G401 (cell line): ENCODE results near the gene TTLL9. TPM values are rescaled to one million over a fixed set of nuclear protein-coding genes. Genes with fewer than 3 reads are reported as not detected.
A peak's percentile ranks its signal among the peaks of the same experiment; 100 is the strongest.
"Not testable (repeated sequence)": the region's sequence is repeated elsewhere in the genome, so short reads cannot be mapped to it uniquely, and the experiment has no call there.

Source experiments
- DNase-seq: peaks from one replicate; pipeline ENCODE4 v3.0.0-alpha.2; 2015; ENCODE audit warnings: low spot score
- in situ Hi-C: cut with HindIII; loops from 2 replicates; pipeline ENCODE4 v1.10.0; 2016; ENCODE audit warnings: low sequenced_read_pairs, mixed read lengths
- total RNA-seq: library from RNA; depleted of rRNA; stranded (reverse); fragments of >200 nt; shearing (Covaris generic); gene quantifications from 2 replicates; pipeline ENCODE4 v1.2.3, GENCODE V29; 2014; rRNA removed

Gene TTLL9, protein sequence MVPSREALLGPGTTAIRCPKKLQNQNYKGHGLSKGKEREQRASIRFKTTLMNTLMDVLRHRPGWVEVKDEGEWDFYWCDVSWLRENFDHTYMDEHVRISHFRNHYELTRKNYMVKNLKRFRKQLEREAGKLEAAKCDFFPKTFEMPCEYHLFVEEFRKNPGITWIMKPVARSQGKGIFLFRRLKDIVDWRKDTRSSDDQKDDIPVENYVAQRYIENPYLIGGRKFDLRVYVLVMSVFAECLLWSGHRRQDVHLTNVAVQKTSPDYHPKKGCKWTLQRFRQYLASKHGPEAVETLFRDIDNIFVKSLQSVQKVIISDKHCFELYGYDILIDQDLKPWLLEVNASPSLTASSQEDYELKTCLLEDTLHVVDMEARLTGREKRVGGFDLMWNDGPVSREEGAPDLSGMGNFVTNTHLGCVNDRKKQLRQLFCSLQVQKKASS
- total RNA-seq: 2.0 TPM in 1 of 2 replicates, not detected in the other

DNA sequence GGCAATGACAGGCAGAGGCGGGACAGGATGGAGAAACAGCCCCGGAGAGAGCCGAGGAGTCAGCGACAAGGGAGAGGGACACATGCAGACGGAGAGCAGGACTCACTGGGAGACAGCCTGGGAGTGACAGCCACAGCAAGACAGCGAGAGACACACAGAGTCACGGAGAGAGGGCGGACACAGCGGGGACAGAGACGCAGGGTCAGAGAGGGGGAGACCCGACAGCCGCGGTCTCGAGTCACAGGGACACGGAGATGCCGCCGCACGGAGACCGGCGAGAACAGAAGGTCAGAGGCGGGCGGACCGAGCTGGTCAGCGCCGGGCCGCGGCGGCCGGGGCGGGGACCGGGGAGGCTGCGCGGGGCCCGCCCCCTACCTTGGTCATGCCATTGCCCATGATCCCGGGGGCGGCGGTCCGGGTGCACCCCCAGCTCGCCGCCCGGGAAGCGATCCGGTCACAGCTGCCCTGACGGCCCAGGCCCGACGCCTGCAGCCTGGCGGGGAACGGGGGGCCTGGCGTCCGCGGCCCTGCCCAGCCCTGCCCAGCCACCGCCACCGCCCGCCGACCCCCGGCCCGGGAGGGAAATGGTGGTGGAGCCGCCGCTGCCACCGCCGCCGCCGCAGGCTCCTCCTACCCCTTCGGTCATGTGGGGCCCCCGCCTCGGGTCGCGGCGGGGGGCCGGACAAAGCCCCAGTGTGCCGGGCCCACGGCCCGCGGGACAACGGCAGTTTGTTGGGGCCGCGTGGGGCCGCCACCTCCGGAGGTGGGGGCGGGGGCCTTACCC lies at the start of gene TTLL9, which contains the start of gene DUSP15:
Gene TTLL9, plus strand, starts transcription at position 693 of the 784 bp plus-strand sequence. CDS start 493 bp downstream, outside the sequence.
Gene DUSP15, minus strand, starts transcription at position 586 of the 784 bp plus-strand sequence. Its CDS starts 190 bp downstream, at position 396.
- in situ Hi-C loops: no loop called here
- DNase-seq: peak; percentile 46

DNA sequence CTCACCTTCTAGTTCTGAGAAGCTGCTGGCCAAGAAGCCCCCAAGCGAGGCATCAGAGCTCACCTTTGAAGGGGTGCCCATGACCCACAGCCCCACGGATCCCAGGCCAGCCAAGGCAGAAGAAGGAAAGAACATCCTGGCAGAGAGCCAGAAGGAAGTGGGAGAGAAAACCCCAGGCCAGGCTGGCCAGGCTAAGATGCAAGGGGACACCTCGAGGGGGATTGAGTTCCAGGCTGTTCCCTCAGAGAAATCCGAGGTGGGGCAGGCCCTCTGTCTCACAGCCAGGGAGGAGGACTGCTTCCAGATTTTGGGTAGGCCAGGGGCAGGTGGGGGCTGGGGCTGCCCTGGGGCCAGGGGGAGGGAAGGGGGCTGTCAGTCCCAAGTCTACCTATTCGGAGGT lies 49.0 kb upstream of the TTLL9 start:
- in situ Hi-C loops: no loop called here
- no peak for DNase-seq

DNA sequence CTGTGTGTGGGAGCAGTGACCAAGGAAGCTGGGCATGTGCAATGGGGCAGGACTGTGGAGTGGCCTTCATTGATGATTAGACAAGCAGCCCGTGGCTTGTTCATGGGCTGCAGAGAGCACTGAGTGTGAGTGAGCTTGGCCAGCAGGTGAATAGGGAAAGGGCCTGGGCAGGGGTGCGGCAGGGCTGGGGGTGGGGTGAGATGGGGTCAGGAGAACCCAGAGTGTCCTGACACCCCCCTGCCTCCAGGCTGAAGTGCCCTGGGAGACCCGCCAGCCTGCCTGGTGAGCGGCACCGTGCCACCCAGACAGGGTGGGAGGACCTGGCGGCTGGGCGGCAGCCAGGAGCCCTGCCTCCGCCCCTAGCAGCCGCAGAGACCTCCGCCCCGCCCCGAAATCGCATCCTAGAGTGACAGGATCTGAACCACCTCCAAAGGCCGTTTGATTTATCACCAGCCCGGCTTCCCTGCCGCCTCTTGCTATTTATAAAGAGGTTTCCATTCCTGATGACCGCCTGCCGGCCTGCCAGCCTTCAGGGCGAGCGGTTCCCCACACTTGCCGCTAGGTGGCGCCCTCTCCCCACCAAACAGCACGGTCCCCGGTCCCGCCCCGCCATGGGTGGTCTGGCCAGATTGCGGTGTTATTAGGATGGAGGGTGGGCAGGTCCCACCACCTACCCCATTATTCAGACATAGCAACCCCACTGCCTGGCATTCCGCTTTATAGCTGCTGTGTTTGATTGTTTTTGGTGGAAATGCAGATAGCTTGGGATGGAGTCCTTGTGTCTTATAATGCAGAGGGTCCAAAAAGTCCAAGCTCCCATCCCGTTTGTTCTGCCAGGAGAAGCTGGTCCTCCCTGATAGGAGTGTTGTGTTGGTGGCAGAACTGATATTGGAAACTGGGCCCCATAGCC lies 47.8 kb upstream of the TTLL9 start:
- peak; percentile 80 for DNase-seq
- in situ Hi-C loops: no loop called here

DNA sequence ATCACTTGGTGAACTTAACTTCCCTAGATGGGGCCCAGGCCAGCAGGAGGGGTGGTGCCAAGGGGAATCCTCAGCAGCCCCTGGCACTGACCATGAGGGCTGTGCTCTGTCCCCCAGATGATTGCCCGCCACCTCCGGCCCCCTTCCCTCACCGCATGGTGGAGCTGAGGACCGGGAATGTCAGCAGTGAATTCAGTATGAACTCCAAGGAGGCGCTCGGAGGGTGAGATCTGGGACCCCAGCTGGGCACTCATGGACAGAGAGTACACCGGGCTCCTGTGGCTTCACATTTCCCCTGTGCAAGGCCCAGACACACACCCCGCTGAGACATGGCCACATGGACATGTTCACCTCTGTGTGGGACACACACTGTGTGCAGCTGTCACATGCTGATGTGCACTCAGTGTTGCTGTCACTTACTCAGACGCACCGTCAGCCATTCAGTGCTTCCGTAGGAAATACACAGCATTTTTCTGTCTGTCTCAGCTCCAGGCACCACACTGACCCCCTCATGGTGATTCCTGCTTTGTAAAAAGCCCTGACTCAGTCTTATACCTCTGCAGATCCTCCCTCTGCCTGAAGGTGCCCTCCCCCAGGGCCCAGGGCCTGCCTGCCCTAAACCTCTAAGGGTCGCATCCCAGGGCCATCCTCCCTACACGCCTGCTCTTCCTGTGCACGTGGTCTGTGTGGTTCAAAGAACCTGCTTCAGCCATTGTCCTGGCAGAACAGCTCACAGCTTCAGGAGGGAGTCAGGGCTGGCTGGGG lies 46.9 kb upstream of the TTLL9 start:
- in situ Hi-C loops: no loop called here
- DNase-seq: no peak

DNA sequence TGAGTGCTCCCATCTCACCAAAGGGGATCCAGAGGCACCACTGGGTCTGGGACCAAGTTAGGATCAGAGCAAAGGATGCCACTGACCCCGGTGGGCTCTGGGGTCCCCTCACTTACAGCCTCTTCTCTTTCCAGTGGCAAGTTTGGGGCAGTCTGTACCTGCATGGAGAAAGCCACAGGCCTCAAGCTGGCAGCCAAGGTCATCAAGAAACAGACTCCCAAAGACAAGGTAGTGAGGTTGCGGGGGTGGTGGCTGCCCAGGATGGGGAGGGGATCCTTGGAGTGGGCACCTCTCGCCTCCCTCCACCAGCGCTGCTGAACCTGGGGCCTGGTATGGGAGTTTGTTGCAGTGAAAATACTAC lies 46.3 kb upstream of the TTLL9 start:
- in situ Hi-C loops: no loop called here
- no peak for DNase-seq

DNA sequence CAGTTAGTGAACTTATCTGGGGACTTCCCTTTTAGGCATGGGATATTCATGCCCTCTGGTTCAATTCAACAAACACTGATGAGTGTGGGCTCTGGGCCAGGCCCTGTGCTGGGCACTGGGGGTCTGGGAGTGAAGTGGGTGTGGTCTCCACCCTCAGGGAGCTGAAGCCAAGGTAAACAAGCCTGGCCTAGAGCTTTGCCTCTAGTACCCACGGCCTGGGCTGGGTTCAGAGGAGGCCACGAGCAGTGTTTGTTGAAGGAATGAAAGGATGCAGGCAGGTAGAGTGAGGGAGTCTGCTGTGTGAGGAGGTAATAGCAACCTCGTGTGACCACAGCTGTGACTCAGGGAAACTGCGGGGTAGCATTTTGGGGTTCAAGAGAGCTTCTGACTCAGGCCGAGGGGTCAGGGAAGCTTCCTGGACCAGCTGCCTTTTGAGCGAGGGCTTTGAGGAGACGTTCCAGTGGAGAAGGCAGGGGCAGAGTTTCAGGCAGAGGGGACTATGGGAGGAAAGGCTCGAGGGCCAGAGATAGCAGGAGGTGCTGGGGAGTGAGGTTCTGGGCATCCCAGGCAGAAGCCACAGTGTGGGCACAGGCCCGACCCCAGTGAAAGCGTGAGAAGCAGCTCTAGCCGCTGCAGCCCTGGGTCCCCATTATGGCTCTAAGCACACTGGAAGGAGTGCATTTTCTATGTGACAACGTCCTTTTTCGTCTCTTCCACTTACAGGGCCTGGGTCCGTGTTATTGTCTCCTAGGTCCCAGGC lies 45.7 kb upstream of the TTLL9 start:
- in situ Hi-C loops: no loop called here
- DNase-seq: no peak

DNA sequence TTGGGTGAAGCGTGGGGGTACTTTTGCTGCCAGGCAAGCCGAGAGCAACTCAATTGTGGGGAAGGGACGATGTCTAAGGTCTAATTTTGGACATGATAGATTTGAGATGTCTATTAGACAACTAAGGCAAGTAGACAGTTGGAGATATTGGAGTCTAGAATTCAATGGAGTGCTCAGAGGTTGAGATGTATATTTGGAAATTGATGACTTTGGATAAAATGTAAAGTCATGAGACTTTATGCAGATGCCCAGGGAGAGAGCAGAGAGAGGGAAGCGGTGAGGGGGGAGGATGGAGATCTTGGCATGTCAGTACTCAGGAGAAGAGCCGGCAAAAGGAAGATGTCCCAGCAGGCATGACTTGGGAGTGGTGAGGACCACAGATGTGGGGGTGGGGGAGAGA lies 44.4 kb upstream of the TTLL9 start:
- in situ Hi-C loops: no loop called here
- DNase-seq: no peak

DNA sequence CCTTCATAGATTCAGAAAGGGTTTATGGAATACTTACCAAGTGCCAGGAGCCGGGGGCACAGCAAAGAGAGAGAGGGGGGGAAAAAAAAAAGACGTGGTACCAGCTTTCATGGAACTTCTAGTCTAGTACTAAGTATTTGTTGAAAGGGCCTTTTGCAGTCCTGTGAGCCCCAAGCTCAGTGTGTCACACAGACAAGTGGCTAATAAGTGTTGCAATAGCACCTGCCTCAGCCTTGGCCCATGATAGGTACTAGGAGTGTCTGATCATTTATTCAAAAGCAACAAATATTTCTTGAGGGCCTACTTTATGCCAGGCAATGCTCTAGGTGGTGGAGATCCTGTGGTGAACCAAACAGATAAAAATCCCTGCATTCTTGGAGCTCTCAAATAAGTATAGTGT lies 43.4 kb upstream of the TTLL9 start:
- DNase-seq: no peak
- in situ Hi-C loops: no loop called here

DNA sequence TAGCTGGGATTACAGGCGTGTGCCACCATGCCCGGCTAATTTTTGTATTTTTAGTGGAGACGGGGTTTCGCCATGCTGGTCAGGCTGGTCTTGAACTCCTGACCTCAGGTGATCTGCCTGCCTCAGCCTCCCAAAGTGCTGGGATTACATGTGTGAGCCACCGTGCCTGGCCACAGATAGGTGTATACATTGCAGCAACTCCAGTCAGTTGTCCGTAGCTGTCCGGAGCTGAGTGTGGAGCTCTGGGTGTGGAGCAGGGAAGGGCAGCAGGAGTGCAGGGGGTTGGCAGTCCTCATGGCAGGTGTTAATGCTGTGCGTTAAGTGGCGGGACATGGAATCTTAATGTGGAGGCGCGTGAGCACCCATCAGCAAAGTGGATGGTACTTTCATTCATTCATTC lies 42.4 kb upstream of the TTLL9 start:
- in situ Hi-C loops, DNase-seq: not testable (repeated sequence)

DNA sequence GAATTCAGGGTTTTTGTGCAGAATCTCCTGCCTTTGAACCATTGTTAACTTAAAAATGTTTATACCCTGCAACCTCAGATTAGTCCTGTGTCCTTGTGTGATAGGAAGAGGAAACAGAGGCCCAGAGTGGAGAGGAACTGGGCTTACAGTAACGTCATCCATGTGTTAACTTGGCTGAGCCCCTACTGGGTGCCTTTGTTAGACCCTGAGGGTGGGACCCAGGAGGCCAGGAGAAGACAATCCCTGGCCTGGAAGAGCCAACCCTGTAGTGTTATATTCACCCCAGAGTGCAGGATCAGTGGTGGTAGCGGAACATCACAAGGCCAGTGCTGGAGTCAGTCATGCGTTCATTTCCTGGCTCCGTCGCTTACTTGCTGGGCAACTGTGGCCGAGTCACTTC lies 40.7 kb upstream of the TTLL9 start:
- in situ Hi-C loops: no loop called here
- DNase-seq: no peak

DNA sequence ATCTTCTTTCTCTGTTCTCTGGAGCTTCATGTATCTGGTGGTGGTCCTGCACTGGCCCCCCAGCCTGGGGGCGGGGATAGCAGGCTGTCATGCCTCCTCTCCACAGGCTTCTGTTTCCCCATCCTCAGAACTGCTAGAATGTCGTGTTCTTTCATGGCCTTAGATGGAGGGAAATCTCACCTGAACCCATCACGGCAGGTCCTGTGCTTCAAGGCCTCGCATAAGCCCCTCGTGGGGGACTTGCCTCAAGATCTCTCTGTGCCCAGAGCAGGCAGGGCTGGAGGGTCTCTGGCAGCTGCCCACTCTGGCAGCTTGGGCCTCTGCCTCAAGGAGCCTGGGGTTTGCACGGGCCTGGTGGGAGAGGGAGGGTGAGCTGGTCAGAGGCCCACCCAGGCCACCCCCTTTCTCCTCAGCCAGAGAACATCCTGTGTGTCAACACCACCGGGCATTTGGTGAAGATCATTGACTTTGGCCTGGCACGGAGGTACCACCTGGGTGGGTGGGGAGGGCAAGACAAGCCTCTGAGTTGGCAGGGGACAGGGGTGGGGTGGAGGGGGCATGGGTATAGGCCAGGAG lies 39.9 kb upstream of the TTLL9 start:
- in situ Hi-C loops: no loop called here
- no peak for DNase-seq

DNA sequence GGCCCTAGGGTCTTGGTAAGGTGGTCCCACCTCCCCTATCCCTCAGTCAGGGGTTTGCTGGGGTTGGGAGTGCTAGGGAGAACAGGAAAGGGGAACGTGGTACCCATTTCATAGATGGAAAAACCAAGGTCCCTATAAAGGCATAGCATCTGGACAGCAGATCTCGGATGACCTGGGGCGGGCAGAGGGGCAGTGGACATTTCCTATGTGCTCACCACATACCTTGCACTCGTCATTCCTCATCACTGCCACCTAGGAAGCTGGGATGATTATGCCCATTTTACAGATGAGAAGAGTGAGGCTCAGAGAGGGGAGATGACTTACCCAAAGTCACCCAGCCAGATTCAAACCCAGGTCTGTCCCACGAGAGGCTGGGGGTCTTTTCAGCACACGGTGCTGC lies 39.2 kb upstream of the TTLL9 start:
- in situ Hi-C loops: no loop called here

DNA sequence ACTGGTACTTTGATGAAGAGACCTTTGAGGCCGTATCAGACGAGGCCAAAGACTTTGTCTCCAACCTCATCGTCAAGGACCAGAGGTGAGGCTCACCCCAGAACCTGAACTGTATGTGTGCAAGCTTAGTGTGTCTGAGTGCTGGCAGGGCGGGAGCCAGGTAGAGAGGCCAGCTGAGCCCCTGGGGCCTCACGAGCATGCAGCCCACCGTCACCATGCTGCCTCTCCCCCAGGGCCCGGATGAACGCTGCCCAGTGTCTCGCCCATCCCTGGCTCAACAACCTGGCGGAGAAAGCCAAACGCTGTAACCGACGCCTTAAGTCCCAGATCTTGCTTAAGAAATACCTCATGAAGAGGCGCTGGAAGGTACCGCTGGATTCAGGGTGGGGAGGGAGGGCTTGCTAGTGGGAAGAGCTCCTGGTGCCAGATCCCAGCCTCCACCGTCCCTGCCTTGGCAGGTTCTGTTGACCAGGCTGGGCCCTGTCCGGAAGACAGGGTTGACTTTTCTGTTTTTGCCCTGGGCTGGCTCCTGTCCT lies 38.6 kb upstream of the TTLL9 start:
- DNase-seq: no peak
- in situ Hi-C loops: no loop called here

More for the DNA sequence above, 39.2 kb upstream of the TTLL9 start:
- DNase-seq: no peak

DNA sequence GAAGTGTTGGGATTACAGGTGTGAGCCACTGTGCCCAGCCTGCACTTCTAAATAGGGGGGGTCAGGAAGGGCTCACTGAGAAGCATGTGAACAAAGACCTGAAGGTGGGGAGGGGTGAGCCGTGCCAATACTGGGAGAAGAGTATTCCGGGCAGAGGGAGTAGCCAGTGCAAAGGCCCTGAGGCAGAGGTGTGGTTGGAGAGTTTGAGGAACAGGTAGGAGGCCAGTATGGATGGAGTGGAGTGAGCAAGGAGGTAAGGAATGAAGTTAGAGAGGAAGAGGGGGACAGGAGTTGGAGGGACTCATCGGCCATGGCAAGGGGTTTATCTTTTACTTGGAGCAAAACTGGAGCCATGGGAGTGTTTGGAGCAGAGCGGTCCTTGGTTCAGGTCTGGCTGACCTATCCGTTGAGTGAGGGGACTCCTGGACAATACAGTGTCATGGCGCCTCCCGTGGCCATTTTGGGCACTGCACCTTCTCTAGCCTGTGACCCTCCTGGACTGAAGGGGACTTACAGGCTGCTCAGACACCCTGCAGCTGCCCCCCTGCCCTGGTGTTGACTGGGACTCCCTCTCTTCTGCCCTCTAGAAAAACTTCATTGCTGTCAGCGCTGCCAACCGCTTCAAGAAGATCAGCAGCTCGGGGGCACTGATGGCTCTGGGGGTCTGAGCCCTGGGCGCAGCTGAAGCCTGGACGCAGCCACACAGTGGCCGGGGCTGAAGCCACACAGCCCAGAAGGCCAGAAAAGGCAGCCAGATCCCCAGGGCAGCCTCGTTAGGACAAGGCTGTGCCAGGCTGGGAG lies 37.1 kb upstream of the TTLL9 start:
- DNase-seq: peak; percentile 63

DNA sequence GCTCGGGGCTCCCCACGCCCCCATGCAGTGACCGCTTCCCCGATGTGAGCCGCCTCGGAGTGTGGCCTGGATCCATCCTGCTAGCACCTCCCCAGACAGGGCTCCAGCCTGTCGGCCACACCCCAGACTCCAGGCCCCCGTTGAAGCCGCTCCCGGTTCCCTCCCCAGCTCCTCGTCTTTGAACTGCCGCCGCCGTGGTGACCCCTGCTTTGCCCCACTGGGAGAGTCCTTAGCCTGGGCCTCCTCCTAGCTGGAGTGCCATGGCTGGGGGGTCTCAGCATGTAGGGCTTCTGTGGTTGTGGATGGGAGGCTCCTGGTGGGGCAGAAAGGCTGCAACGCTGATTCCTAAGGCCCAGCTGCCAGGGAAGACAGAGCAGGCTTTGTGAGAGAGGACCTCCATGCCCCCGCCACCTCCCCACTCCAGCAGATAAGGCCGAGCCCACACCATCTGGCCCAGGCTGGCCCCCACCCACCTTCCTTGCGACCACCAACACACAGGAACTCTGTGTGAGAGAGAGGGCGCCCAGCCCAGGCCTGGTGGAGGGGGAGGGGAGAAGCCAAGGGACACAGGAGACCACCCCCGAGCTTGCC lies 36.4 kb upstream of the TTLL9 start:
- no peak for DNase-seq
- in situ Hi-C loops: no loop called here

More for the DNA sequence above, 37.1 kb upstream of the TTLL9 start:
- in situ Hi-C loops: no loop called here

DNA sequence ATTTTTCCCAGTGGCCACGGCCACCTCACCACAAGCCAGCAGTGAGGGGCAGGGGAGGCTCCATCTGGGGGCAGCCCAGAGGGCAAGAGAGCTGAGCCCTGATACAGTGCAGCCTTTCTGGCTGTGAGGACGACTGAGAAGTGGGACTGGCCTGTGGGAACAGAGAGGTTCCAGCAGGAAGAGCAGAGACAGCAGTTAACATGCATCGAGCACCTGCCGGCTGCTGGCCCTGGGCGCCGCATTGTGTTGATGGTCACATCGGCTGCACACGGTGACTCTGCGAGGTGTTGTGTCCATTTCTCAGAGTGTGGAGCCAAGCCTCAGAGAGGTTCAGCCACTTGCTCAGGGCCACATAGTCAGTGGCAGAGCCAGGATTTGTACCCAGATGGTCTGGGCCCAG lies 34.9 kb upstream of the TTLL9 start:
- no peak for DNase-seq
- in situ Hi-C loops: no loop called here
